CD14-positive monocyte (primary cell): ENCODE data around the gene KLLN. TPM values are rescaled to one million over a fixed set of nuclear protein-coding genes. Genes with fewer than 3 reads are reported as not detected.

Experiments used
- DNase-seq, 3 donors: peaks; one replicate each; pipeline ENCODE4 v3.0.0-alpha.2; 2011 to 2022
- H2AFZ ChIP-seq: 2 replicates; pipeline ENCODE4 v1.6.0; 2012; ENCODE audit warnings: mild to moderate bottlenecking, low read depth, low read length, inconsistent platforms; ENCODE audit not compliant: insufficient read depth, poor library complexity, severe bottlenecking
- H3K27ac ChIP-seq, 2 donors: 1 replicate in 1 of 2; 2 replicates in 1 of 2; pipeline ENCODE4 v1.5.1; 2012 to 2013; ENCODE audit warnings: low read length in 2 of 2, control low read depth in 1 of 2, inconsistent platforms in 1 of 2, low read depth in 1 of 2, mild to moderate bottlenecking in 1 of 2
- H3K27me3 ChIP-seq, 2 donors: one replicate each; pipeline versions ENCODE4 v1.6.0 to v1.6.1; 2011 to 2013; ENCODE audit warnings: low read length in 2 of 2; ENCODE audit not compliant: control insufficient read depth in 2 of 2, insufficient read depth in 2 of 2
- H3K36me3 ChIP-seq, 2 donors: replicated peaks in 1 of 2; 1 replicate in 1 of 2; 2 replicates in 1 of 2; pipeline versions ENCODE4 v1.5.1 to v1.6.1; 2012 to 2013; ENCODE audit warnings: low read length in 2 of 2, control low read depth in 1 of 2, inconsistent platforms in 1 of 2, mild to moderate bottlenecking in 1 of 2; ENCODE audit not compliant: insufficient read depth in 2 of 2, control insufficient read depth in 1 of 2
- H3K4me1 ChIP-seq, 2 donors: 1 replicate in 1 of 2; 2 replicates in 1 of 2; pipeline versions ENCODE4 v1.5.1 to v1.6.1; 2012 to 2013; ENCODE audit warnings: low read length in 2 of 2, control low read depth in 1 of 2, inconsistent platforms in 1 of 2, mild to moderate bottlenecking in 1 of 2, moderate library complexity in 1 of 2; ENCODE audit not compliant: insufficient read depth in 2 of 2, control insufficient read depth in 1 of 2
- H3K4me2 ChIP-seq: replicated peaks from 2 replicates; pipeline ENCODE3; 2012; ENCODE audit warnings: low read length, moderate library complexity, mild to moderate bottlenecking; ENCODE audit not compliant: poor library complexity, severe bottlenecking; ENCODE audit errors: extremely low read depth
- H3K4me3 ChIP-seq, 3 experiments: fragments of 200-600 bp in 1 of 3; sonication (generic) in 1 of 3; replicated peaks in 1 of 3; 1 replicate in 2 of 3; 2 replicates in 1 of 3; pipeline ENCODE4 v1.5.1; 2011 to 2013; ENCODE audit warnings: low read length in 3 of 3, mild to moderate bottlenecking in 3 of 3, control low read depth in 2 of 3, low read depth in 2 of 3, inconsistent platforms in 1 of 3, moderate library complexity in 1 of 3
- H3K79me2 ChIP-seq: 2 replicates; pipeline ENCODE4 v1.6.0; 2012; ENCODE audit warnings: mild to moderate bottlenecking, control low read depth, inconsistent platforms, low read length, moderate library complexity; ENCODE audit not compliant: insufficient read depth
- H3K9ac ChIP-seq: 2 replicates; pipeline ENCODE4 v1.6.0; 2017; ENCODE audit warnings: low read length, mild to moderate bottlenecking; ENCODE audit not compliant: insufficient read depth, poor library complexity, severe bottlenecking
- H3K9me3 ChIP-seq, 2 donors: replicated peaks in 1 of 2; 1 replicate in 1 of 2; 2 replicates in 1 of 2; pipeline versions ENCODE4 v1.5.1 to v1.6.1; 2012 to 2013; ENCODE audit warnings: low read length in 2 of 2, control low read depth in 1 of 2; ENCODE audit not compliant: control insufficient read depth in 1 of 2, insufficient read depth in 1 of 2
- H4K20me1 ChIP-seq: 2 replicates; pipeline ENCODE4 v1.6.0; 2012; ENCODE audit warnings: mild to moderate bottlenecking, low read length, control low read depth, moderate library complexity; ENCODE audit not compliant: insufficient read depth
- H3K27ac Mint-ChIP-seq, 7 donors: one replicate each; pipeline ENCODE4 v1.8.0; 2020; ENCODE audit warnings: mild to moderate bottlenecking in 7 of 7, mixed read lengths in 7 of 7, moderate library complexity in 6 of 7, inconsistent platforms in 2 of 7
- H3K27me3 Mint-ChIP-seq, 3 donors: one replicate each; pipeline ENCODE4 v1.8.0; 2021 to 2022; ENCODE audit warnings: low read depth in 3 of 3, mild to moderate bottlenecking in 3 of 3, mixed read lengths in 3 of 3, moderate library complexity in 3 of 3, inconsistent platforms in 1 of 3
- H3K36me3 Mint-ChIP-seq, 2 donors: one replicate each; pipeline ENCODE4 v1.8.0; 2020; ENCODE audit warnings: mixed read lengths in 2 of 2, inconsistent platforms in 1 of 2, mild to moderate bottlenecking in 1 of 2
- H3K4me1 Mint-ChIP-seq: one replicate; pipeline ENCODE4 v1.8.0; 2020; ENCODE audit warnings: mild to moderate bottlenecking, mixed read lengths
- H3K4me3 Mint-ChIP-seq, 2 donors: one replicate each; pipeline ENCODE4 v1.8.0; 2020; ENCODE audit warnings: mild to moderate bottlenecking in 2 of 2, mixed read lengths in 2 of 2, moderate library complexity in 1 of 2
- H3K9me3 Mint-ChIP-seq, 7 donors: one replicate each; pipeline ENCODE4 v1.8.0; 2020 to 2022; ENCODE audit warnings: mixed read lengths in 7 of 7, mild to moderate bottlenecking in 6 of 7, moderate library complexity in 6 of 7, inconsistent platforms in 2 of 7
- CTCF ChIP-seq: fragments of 200-600 bp; IDR thresholded peaks from one replicate; pipeline ENCODE4 v1.8.0; 2022; ENCODE audit warnings: antibody characterized with exemption, mild to moderate bottlenecking
- whole genome bisulfite sequencing: methylation state at CpG from one replicate; pipeline ENCODE4 v1.1.5; 2013; ENCODE audit warnings: missing lambda C conversion rate; ENCODE audit not compliant: insufficient coverage; 5-methylcytosine and 5-hydroxymethylcytosine counted together
- intact Hi-C, 2 donors: fragments of 100-400 bp; cut with micrococcal nuclease; formaldehyde crosslinking; loops; one replicate each; pipeline versions ENCODE4 v1.15.0 to v1.15.1; 2023
- polyA plus RNA-seq, 3 donors: library from polyadenylated mRNA; depleted of rRNA in 1 of 3; unstranded in 2 of 3; stranded (reverse) in 1 of 3; fragments of 300-500 nt in 2 of 3; fragments of >200 nt in 1 of 3; fragmentation: Illumina TruSeq in 2 of 3; gene quantifications; 1 replicate in 2 of 3; 2 replicates in 1 of 3; pipeline ENCODE4 v1.2.3, GENCODE V29; 2012 to 2021

KLLN gene
- polyA plus RNA-seq, 3 donors, result 0.11 to 0.23 (median 0.12) TPM

- peak within 1 kb of the TSS; percentile 70 for H3K9ac ChIP-seq
- peaks cover 50% of the 10 kb centered on the region for H3K79me2 ChIP-seq
- TF ChIP-seq CTCF, result no peak
- peaks cover 32% of the 10 kb centered on the region for H3K4me1 Mint-ChIP-seq
- WGBS, result under 1% methylated on average over 58 of the region's 60 CpGs
- peak within 1 kb of the TSS; percentile 73 to 80 (median 77) for H3K4me3 ChIP-seq
- H4K20me1 ChIP-seq, result peaks cover 3% of the 10 kb centered on the region
- intact Hi-C loops, result no loop called here
- no peaks in the 10 kb centered on the region for H3K9me3 ChIP-seq
- peaks cover 0 to 3% (median 2%) of the 10 kb centered on the region in 3 donors for H3K27me3 Mint-ChIP-seq
- H3K36me3 ChIP-seq, result peaks cover under 1 to 15% of the 10 kb centered on the region in 2 donors
- peak within 1 kb of the TSS; percentile 68 to 75 for H3K27ac ChIP-seq
- H3K4me3 Mint-ChIP-seq, result peak within 1 kb of the TSS; percentile 98 to 99
- H2AFZ ChIP-seq, result peak within 1 kb of the TSS; percentile 99
- H3K9me3 Mint-ChIP-seq, result peaks cover 0 to 2% (median 0%) of the 10 kb centered on the region in 7 donors
- peak; percentile 50 to 67 (median 63) for DNase-seq
- peaks cover 13 to 22% of the 10 kb centered on the region in 2 donors for H3K4me1 ChIP-seq
- peaks cover 6 to 8% of the 10 kb centered on the region in 2 donors for H3K36me3 Mint-ChIP-seq
- H3K27me3 ChIP-seq, result no peaks in the 10 kb centered on the region
- peak within 1 kb of the TSS; percentile 91 for H3K4me2 ChIP-seq
- H3K27ac Mint-ChIP-seq, result peak within 1 kb of the TSS; percentile 87 to 97 (median 92)
Observed at GRCh38 chr10:87817609-87818504, 45.5 kb downstream of the KLLN start, which contains the start of gene ATAD1. TSS of gene ATAD1 (minus strand) at chr10:87818226. CDS start at chr10:87814599, 3,627 bp downstream.

GRCh38 chr10:87816898-87817608 lies 46.3 kb downstream of the KLLN start:
- Histone ChIP-seq H3K4me1 (peaks cover 13 to 22% of the 10 kb centered on the region in 2 donors), H3K4me2 (peak overlapping the region; percentile 91), H3K9me3 (no peaks in the 10 kb centered on the region), H4K20me1 (peaks cover 3% of the 10 kb centered on the region), H3K36me3 (peaks cover 5 to 23% of the 10 kb centered on the region in 2 donors), H3K27me3 (no peaks in the 10 kb centered on the region), H3K27ac (peak overlapping the region in 1 of 2 donors; percentile 75), H3K79me2 (peaks cover 50% of the 10 kb centered on the region), H3K9ac (peak overlapping the region; percentile 70), H3K4me3 (peak overlapping the region; percentile 73 to 80 (median 77)), H2AFZ (peak overlapping the region; percentile 99)
- Mint-ChIP-seq H3K9me3 (peaks cover 0 to 2% (median 0%) of the 10 kb centered on the region in 7 donors), H3K27me3 (peaks cover 0 to 2% (median 0%) of the 10 kb centered on the region in 3 donors), H3K27ac (peak overlapping the region in 6 of 7 donors; percentile 87 to 97 (median 93)), H3K4me1 (peaks cover 32% of the 10 kb centered on the region), H3K4me3 (peak overlapping the region; percentile 98 to 99), H3K36me3 (peaks cover 12 to 14% of the 10 kb centered on the region in 2 donors)
- no peak for TF ChIP-seq CTCF
- WGBS, result 0% methylated on average over 1 of the region's 10 CpGs
- intact Hi-C loops, result no loop called here
- no peak for DNase-seq
